NK-92 treated with Interleukin-12 subunit alpha and Interleukin-12 subunit beta, amount 100 ng/mL, for 24 hours (cell line): Measurements from ENCODE around the gene MYO1A.
A peak's percentile ranks its signal among the peaks of the same experiment; 100 is the strongest.
"Not testable (repeated sequence)": the region's sequence is repeated elsewhere in the genome, so short reads cannot be mapped to it uniquely, and the experiment has no call there.

Experiments used
- DNase-seq: peaks from one replicate; lab custom pipeline; 2025; lab: John Stamatoyannopoulos, UW

MYO1A gene

DNA sequence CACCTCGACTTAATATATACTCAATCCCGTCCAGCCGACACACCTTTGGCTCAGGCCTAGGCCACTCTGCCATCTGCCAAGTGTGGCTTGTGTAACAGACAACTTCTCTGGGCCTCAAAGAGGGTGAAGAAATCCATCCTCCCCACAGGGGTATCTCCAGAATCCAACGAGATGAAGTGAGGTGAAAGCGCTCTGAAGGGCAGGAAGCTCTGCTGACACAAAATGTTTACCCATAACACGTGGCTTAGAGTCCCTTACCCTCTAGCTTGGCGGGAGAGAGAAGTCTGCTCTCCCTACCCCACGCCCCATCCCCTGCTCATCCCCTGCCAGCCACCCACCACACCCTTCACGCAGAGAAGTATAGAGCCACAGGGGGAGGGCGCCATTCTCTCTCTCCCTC lies 56.6 kb downstream of the MYO1A start:
- DNase-seq, result no peak

DNA sequence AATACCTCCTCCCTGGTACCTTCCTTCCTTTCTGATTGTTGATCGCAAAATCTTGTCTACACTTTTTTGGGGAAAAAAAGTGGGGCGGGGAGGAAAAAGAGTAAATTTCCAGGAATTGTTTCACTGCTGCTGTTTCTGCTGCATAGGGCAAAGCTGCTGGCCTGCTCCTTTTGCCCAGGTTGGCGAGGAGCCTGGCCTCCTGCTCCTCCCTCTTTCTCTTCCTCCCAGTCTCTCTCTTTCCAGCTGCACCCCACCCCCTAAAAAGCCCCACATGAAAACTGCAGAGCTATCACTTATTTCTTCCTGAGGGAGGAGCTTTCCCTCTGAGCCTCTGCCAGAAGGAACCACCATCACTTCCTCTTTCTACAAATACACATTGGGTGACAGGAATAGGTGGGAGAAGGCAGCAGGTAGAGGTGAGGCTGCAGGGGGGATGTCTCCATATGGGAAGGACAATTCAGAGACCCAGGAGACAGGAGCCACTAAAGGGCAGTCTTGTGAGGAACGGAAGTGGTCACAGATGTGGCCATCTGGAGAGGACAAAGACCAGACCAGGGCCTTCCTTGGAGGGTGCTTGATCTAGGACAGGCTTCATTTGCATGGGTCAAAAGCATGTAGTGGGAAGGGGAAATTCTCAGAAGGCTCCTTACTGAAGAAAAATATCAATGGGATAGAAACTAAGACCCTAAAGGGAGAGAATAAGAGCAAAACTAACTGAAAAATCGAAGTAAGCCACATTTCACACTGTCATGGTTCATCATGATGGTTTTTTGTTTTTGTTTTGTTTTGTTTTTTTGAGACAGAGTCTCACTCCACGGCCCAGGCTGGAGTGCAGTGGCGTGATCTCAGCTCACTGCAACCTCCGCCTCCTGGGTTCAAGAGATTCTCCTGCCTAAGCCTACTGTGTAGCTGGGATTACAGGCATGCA lies 58.3 kb downstream of the MYO1A start:
- no peak for DNase-seq

DNA sequence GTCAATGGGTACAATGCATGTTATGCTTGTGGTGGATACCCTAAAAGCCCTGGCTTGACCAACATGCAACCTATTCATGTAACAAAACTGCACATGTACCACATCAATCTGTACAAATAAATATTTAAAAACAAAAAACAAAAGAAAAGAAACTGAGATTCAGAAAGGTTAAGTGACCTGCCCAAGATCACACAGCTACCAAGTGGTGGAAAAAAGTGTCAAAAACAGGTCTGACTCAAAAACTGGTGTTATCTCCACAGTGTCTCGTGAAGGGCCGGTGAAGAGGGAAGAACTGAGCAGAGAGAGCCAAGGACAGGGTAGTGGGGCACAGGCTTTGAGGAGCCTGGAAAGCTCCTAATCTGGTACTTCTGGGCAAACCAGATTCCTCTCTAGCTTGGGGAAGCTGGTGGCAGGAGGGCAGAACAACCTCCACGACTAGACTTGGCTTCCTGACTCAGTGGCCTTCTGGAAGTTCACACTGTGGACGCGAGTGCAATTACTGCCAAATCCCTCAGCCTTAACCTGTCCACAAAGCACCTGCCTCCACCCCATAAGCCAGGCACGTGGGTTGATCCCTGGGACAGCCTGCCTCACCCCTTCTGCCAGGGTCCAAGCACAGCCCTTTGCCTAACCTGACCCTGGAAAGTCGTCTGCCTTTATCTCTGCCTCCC lies 59.1 kb downstream of the MYO1A start:
- DNase-seq, result no peak

DNA sequence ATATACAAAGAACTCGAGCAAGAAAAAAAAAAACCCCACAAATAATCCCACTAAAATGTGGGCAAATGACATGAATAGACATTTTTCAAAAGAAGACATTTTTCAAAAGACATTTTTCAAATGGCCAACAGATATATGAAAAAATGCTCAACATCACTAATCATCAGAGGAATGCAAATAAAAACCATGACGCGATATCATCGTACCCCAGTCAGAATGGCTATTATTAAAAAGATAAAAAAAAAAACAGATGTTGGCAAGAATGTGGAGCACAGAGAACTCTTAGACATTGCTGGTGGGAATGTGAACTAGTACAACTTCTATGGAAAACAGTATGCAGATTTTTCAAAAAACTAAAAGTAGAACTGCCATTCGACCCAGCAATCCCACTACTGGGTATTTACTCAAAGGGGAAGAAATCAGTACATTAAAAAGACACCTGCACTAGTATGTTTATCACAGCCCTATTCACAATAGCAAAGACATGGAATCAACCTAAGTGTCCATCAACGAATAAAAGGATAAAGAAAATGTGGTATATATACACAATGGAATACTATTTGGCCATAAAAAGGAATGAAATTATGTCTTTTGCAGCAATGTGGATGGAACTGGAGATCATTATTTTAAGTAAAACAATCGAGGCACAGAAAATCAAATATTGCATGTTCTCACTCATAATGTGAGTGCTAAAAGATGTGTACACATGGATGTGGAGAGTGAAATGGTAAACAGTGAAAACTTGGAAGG lies 59.9 kb downstream of the MYO1A start:
- DNase-seq, result no peak

DNA sequence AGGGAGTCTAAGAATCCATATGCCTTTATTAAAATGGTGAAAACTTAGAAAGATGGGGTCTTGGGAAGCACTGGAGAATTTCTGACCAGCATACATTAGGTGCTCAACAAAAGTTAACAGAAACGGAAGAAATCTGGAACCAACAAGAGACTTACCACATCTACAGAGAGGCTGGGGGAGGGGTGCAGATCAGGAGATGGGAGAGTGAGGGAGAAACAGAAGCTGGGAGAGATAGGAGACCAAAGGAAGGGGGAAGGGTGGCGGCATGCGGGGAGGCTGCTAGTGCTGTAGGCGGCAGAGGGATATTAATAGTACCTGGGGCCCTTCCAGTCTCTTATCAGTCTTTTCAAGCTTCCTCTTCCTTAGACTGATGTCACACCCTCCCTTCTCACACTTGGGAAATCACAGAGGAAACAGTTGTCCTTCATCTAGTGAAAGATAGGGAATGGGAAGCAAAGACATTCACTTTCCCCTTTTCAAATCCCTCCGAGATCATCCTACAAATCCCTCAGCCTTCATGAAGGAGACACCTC lies 61.7 kb downstream of the MYO1A start:
- no peak for DNase-seq

DNA sequence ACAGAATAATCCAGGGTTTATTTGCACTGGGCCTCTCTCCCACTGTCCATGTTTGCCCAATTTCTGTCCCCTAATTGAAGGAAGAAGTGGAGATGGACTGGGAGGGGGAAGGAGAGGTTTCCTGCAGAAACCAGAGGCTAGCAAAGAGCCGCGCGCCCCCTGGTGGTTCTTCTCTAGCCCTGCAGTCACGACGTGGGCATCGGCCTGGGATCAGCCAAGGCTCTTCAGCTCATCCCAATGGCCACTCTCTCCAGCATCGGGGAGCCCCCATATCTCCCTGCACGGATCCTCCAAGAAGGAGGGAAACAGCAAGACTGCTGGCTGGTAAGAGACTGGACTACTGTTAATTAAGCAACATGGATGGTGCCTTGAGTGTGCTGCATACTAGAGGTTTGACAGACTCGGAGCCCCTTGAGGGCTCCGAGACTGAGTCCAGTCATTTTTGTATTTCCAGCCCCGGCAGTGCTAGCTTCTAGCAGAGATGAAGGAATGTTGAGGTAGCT lies 62.3 kb downstream of the MYO1A start:
- peak; percentile 22 for DNase-seq

DNA sequence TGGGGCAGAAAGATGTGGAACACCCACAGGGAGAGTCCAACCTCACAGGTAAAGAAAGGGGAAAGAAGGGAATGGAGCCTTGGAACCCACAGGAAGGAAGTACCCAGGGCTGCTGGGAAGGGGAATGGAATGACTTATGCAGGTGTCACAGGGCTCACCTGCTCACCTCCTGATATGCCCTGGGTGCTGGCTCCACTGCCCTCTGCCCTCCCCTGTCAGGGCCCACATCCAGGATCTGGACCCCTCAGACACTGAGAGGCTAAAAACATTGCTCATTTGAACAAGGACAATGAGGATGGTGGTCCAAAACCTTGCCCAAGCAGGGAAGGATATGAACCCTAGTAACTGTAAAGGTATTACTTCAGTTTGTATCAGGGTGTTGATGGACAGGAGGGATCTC lies 62.9 kb downstream of the MYO1A start:
- DNase-seq, result no peak

DNA sequence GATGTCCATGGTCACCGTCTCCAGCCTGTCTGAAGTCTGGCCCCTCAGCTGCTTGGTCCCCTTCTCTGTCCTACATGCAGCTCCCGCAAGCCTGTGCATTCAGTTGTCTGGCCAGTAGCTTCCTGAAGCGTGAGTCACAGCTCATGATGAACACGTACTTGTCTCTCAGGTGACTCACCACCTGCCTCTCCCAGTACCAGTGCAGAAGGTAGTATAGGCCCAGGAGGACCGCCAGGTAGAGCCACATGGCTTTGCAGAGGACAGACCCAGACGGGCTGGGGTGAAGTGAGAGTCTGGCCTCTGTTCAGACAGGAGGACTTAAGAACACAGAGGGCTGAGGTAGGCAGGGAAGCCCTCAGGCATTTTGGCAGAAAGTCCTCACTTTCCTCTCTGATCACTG lies 64.2 kb downstream of the MYO1A start:
- DNase-seq, result not testable (repeated sequence)

DNA sequence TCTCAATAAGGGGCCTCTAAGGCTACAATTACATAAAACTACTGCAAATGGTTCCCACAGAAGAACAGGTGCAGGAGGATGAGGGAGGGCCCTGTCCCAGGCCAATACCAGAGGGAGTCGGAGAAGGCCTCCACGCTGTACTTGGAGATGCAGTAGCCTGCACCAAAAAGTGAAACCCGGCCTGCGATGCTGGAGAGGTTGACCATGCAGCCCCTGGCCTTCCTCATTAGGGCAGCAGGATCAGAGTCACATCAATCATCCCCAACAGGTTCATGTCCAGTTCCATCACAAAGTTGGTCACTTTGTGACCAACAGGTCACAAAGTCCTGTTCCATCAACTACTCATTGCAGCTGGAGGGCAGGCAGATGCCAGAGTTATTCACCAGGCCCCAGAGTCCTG lies 66.5 kb downstream of the MYO1A start:
- DNase-seq, result no peak

DNA sequence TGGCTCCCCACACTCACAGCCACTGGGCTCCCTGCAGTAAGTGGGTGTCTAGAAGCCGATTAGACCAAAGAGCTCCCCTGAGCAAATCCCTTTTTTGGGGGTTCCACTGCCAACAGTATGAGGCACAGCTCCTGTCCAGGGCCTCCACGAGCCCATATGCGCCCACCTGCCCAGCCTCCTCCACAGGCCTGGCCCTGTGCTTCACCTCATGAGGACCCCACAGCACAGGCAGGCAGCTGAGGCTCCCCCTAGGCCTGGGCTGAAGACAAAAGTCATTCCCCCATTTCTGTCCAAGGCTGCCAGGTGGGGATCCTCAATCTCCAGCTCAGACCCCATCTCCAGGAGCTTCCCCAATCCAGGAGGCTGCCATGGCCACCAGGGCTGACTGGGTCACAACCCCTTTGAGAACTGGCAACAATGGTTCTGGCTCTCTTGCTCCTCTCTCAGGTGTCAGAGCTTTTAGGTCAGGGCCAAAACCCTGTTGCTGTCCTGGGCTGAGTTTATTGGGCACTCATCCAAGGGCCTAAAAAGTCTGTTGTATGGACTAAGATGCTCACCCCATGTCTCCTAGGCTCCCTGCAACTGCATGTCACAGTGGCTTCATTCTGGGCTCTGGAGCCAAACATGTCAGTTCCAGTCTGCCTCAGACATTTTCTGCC lies 67.2 kb downstream of the MYO1A start:
- not testable (repeated sequence) for DNase-seq

DNA sequence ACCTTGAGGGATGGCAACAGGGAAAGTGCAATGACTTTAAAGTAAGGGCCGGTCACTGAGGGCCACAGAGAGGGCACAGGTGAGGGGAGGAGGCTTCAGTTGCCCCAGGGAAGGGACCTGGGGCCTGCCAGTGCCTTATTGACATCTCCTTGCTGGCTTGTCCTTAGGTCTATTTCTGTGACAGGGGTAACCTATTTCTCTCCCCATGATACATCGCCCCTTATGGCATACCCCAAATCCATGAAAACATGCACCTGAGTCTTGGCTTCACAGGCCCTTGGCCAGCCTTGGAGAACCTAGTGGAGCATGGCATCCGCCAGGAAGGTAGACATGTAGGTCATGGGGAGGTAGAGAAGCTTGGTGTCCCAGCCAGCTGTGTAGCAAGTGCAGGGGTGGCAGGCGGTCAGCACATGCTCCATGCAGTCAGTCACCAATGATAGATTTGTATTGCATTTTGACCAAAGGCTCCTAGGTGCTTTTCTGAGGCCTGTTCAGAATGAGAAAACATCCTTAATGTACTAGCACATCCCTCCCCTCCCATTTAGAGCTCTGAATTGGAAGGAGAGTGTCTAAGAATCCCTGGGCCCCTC lies 68.9 kb downstream of the MYO1A start:
- DNase-seq, result no peak

DNA sequence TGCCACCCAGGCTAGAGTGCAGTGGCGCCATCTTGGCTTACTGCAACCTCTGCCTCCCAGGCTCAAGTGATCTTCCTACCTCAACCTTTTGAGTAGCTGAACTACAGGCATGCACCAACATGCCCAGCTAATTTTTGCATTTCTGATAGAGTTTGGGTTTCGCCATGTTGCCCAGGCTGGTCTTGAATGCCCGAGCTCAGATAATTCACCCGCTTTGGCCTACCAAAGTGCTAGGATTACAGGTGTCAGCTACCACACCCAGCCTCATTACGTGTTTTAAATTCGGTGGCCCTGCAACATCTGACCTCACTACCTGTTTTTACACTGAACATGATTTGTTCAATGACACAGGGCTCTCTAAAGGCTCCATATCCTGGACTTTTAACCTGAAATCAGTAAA lies 69.7 kb downstream of the MYO1A start:
- DNase-seq, result no peak

DNA sequence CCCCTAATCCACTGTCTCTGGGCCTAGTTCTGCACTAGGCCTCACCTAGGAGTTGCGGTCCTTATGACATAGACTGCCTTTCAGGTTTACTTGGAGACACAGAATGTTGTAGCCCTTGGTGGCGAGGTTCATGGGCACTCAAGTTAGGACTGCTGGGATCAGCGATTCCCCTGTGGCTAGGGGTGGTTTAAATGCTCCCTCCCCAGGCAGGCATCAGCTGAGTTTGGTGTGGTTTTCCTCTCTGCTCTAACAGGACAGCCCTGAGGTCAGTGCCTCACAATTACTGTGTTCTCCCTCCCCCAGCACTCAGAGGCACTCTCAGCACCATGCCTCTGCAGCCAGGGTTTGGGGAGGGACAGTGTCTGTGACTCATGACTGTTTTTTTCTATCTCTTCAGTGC lies 70.3 kb downstream of the MYO1A start:
- no peak for DNase-seq
